Activated T-cell treated with anti-CD3 and anti-CD28 coated beads for 4 hours (primary cell): ENCODE measurements around the gene FAM209B.
"Not testable (repeated sequence)": the region's sequence is repeated elsewhere in the genome, so short reads cannot be mapped to it uniquely, and the experiment has no call there.

Experiments
- DNase-seq: peaks from one replicate; pipeline ENCODE4 v3.0.0-alpha.2; 2020

The FAM209B gene, protein sequence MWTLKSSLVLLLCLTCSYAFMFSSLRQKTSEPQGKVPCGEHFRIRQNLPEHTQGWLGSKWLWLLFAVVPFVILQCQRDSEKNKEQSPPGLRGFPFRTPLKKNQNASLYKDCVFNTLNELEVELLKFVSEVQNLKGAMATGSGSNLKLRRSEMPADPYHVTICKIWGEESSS

DNA sequence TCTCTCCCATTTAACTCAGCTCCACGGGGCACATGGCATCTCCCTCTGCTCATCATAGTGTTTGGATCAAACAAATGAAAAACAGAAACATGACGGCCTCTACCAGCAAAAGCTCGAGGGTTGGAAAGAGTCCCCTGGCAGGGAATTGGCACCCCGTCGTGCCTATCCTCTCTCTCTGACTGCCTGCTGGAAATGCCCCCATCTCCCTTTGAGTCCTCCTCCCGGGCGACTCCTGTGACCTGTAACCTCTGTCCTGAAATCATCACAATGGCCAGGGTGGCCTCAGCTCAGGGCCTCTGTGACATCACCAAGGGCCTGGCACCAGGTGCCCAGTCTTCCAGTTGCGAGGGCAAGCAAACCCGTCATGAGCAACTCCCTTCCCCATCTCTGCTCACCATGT lies at the start of gene FAM209B:
FAM209B (plus strand) TSS at position 301 of the 400 bp plus-strand sequence; CDS start at position 397, 96 bp downstream.
- DNase-seq, result not testable (repeated sequence)

DNA sequence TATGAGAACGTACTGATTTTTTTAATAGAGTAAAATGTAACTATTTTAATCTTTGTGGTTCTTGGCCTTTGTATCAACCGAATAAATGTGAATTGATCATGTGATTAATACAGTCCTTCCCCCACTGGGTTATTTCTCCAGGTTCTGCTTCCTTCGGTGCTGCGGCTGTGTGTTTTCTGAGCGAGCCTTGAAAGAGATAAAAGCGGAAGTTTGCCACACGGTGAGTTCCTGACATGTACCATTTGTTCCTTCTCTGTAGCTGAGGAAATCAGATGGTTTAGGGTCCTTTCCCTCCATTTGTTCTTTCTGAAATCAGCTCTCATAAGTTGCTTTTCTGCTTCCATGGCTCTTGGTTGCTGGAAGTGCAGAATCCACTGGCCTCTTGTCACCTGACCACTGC lies 49.1 kb upstream of the FAM209B start:
- no peak for DNase-seq

DNA sequence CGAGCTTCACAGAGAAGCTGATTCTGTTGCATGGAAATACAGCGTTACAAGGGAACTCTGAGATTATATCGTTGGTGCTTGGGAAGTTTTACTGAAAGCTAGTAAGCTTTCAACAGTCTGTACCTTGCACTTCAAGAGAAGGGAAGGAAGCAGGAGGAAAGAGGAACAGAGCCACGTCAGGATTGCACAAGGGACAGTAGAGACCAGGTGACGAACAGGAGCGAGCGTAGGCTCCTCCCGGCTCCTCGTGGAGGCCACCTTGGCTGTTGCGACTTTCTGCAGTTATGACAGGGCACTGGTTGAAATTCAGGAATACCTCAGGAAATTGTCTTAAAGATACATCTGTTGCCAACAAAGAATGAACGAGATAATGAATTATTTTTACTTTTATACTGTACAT lies 45.8 kb upstream of the FAM209B start:
- no peak for DNase-seq

DNA sequence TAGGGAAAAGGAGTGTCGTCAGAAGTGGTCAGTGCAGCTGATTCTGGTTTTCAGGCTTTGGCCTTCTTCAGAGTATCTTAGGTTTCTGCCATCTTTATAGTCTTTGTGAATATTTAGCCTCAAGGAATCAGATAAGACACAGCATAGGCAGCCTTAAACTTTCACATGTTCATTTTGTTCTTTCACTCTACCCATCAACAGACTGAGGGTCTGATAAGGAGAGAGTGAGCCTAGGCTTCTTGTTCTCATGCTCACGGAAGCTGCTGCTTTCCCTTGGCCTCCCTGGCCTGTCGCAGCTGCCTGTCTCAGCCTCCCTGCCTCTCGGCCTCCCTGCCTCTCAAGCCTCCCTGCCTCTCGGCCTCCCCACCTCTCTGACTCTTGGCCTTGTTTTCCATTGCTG lies 44.5 kb upstream of the FAM209B start:
- DNase-seq, result no peak

DNA sequence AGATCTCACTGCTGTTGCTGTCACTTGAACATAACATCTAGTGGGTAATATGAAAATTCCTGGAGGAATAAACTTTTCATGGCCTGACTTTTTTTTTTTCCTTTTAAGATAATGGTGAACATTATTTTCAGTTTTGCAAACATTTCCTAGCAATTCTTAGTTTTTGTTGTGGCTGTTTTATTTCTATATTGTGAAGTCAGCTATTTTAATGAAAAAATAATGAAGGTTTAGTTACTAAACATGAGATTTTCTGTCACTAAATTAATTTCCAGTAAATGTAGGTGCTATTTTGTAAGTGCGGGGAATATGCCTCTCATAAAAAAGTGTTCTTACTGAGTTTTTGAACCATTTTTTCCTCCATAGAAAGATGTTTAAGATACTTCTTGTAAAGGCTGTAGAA lies 31.9 kb upstream of the FAM209B start:
- DNase-seq, result no peak

DNA sequence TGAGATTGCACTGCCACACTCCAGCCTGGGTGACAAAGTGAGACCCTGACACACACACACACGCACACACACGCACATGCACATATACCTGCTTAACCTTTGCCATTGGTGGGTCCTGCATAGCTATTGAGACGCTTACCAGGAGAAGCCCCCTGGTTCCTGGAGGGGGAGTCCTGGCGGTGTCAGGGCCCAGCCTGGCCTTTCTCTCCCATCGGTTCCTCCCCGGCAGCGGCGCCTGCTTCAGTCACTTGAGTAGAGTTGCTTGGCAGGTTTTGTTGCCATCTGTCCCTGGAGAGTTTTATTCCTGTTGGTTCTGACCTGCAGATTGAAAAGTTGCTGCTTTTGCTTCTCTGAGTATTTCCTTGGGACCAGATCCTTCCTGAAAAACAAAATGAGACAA lies 29.1 kb upstream of the FAM209B start:
- DNase-seq, result no peak

DNA sequence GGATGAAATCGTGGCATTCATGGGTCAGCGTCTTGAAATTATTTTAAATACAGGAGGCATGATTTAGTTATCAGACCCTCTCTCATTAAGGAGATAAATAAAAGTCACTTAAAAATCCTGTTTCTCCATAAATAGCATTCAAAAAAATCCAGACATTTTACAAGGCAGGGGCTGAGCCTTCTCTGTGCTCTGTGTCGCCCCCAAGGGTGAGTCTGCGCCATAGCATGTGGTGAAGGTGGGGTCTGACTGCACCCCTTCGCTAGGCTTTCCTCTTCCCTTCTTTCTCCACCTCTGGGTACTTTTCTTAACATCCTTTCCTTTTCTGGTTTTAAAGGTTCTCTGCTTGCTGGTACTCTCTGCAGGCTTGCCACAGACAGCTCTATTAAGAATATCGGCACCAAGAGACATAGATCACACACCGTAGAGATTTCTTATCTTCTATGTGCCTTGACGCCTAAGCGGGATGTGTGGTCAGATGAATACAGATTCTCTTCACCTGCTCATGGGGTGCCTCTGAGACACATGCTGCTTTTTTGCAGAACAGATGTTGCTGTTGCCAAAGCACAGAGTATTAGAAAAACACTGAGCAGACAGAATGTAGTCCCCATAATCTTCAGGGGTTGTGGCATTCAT lies 28.6 kb upstream of the FAM209B start:
- DNase-seq, result no peak

DNA sequence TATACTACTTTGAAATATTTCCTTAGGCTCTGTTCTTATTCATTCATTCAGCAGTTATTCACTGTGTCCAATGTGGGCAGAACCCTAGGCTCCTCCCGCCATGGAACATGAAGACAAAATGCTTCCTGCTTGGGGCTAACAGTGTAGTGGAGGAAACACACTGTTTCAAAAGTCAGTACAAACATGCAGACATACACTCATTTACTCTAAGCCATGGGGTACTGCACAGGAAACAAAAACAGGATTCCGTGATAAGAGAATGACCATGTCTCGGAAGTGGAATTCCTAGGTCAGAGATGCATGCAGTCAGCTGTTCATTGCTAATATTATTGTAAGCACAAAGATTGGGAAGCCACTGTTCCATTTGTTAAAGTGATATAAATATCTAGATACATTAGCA lies 26.9 kb upstream of the FAM209B start:
- DNase-seq, result no peak

DNA sequence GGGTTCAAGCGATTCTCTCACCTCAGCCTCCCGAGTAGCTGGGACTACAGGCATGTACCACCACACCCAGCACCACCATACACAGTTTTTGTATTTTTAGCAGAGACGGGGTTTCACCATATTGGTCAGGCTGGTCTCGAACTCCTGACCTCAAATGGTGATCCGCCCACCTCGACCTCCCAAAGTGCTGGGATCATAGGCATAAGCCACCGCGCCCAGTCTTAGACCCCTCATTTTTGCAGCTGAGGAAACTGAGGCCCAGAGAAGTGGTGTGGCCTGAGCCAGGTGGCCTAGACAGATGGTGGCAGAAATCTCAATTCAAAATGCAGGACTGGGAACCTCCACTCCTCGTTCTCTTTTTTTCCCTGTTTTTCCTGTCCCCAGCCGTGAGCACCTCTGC lies 21.1 kb upstream of the FAM209B start:
- DNase-seq, result no peak

DNA sequence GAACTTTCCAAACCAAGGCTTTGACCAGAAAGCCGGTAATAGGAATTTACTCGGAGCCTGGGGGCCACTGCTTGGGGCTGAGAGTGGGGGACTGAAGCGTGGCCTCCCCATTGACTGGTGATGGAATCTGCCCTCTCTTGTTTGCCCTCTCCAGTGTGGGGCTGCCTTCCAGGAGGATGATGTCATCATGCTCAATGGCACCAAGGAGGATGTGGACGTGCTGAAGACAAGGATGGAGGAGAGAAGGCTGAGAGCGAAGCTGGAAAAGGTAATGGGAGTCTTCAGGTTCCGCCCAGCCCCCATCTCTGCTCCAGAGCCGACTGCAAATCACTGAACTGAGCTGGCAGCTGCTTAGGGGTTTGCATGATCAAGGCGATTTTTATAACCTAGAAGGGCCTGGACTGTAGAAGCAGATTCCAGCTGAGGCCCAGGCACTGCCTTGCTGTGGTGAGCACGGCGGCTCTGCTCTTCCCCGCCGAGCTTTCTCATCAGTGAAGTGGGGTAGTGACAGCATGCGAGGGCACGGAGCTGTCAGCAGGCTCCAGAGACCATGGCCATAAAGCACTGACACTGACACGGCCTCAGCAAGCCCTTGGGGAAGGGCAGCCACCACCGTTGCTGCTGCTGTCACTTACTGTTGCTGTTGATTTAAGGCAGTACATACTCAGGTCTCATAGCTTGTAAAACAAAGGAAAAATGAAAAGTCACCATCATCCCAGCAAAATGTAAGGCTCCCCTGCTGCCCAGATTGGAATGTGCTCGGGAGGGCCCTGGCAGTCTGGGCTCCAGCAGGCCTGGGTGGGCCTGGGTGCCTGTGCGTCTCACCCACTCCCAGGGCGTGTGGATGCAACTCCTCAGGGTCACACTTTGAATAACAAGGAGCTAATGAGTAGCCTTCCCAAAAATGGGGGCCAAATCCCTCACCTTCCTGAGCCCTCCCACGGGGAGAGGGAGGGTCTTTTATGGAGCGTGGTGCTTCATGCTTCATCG lies 19.6 kb upstream of the FAM209B start:
- no peak for DNase-seq

DNA sequence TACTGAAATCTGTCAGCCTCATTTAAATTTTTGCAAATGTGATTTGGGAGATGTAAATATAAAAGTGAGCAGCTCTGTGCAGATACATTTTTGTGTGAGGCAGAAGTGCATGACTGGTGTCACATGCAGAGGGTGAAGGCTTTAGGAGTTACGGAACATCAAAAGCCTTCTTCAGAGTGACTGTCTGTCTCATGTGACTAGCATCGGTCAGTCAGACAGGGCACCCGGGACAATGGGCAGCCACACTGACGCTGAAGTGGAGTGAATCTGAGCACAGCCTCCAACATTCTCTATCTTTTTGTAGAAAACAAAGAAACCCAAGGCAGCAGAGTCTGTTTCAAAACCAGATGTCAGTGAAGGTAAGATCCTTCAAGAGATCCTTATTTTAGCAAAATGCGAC lies 16.4 kb upstream of the FAM209B start:
- DNase-seq, result no peak

DNA sequence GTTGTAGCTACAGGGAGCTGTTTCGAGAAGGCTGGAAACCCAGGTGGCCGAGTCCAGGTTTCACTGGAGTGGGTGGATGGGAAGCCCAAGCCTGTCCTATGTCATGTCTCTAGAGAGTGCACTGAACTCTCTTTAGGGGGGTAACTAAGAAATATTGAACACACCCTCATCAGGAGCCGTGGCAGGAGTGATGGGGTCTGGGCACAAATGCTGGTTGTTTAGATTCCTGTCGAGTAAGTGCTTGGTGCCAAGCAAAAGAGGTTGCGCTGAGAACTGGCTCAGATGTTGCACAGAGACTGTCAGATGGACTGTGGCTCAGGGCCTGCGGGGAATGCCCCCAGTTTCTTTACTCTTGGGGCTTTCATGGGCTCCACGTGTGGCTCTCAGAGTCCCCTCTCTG lies 15.8 kb upstream of the FAM209B start:
- no peak for DNase-seq

DNA sequence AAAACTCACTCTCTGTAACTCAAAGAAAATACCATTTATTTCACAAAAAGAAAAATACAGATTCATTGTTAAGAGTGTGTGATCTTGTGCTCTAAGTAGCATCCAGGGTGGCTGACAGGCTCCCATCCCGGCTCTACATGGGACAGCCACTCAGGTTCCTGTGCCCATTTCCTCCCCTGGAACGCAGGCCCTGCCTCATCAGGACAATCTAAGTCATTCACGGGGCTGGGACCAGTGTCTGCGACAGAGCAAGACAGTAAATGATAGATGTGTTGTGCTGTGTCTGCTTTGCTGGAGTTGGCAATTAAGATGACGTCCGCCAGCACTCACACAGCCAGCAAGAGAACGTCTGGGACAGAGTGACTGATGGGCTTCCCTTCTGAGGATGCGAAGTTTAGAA lies 15.4 kb upstream of the FAM209B start:
- DNase-seq, result no peak

DNA sequence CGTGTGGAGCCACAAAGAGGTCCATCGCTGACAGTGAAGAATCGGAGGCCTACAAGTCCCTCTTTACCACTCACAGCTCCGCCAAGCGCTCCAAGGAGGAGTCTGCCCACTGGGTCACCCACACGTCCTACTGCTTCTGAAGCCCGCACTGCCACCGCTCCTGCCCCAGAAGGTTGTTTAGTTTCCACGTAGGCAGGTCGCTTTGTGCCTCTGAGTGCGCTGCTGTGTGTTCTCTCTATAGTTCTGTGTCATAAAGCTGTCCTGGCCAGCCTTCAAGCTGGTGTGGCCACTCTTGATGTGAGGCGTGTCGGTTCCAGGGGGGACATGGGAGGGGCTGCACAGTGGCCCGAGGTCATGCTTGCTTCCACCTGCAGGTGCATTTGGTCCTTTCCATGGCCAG lies 14.9 kb upstream of the FAM209B start:
- DNase-seq, result no peak

DNA sequence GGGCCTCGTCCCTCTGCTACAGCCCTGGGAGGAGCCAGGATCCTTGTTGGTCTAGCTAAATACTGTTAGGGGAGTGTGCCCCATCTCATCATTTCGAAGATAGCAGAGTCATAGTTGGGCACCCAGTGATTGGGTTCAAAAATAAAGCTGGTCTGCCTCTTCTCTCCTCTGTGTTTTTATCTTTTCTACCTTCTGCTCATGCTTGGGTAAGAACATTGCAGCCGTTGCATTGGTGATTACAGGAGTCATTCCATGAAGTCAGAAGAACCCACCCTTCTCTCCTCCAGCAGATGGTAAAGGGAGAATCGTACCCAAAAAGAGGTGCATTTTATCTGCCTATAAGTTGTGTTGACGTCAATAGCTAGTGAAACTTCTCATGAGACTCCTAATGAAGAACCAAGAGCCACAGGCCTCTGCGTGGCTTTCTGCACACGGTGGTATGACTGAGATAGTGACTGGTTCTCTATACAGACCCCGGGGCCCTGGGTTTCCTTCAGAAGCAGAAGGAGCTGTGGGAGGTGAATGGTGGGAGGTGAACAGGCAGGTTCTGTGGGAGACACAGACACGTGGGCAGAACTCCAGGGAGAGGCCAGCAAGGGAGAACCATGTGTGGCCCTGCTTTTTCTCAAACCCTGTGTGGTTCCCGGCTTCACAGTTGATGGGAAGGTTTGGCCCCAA lies 14.2 kb upstream of the FAM209B start:
- no peak for DNase-seq

DNA sequence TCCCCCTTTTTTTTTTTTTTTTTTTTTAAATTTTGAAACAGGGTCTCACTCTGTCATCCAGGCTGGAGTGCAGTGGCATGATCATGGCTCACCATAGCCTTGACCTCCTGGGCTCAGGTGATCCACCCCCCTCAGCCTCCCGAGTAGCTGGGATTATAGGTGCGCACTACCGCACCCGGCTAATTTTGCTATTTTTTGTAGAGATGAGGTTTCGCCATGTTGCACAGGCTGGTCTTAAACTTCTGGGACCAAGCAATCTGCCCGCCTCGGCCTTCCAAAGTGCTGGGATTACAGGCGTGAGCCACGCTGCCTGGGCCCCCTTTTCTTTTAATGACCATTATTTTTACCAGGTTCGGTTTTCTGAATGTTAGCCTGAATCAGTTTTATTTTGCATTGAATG lies 13.5 kb upstream of the FAM209B start:
- DNase-seq, result no peak

DNA sequence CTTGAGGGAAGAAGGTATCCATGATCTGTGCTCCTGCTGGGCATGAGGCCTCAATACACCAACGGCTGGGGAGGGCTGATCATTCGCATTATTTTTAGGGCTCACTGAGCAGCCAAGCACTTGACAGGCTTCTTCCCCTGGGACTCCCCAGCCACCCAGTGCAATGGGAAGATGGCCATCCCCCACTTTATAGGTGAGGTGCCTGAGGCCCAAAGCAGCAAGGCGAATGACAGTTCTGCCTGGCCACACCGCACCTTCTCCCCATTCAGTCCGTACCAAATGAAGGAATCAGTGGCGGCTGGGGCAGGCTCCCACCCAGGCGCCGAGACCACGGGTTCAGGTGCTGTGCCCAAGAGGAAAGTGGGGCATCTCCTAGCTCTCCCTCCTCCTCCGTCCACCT lies 12.9 kb upstream of the FAM209B start:
- DNase-seq, result no peak

DNA sequence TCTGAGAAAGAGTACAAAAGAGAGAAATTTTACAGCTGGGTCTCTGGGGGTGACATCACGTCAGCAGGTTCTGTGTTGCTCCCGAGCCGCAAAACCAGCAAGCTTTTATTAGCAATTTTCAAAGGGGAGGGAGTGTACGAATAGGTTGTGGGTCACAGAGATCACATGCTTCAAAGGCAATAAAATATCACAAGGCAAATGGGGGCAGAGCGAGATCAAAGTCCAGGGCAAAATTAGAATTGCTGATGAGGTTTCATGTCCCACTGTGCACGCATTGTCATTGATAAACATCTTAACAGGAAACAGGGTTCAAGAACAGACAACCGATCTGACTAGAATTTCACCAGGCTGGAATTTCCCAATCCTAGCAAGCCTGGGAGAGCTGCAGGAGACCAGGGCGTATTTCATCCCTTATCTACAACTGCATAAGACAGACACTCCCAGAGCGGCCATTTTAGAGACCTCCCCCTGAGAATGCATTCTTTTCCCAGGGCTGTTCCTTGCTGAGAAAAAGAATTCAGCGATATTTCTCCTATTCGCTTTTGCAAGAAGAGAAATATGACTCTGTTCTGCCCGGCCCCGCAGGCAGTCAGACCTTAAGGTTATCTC lies 12.2 kb upstream of the FAM209B start:
- not testable (repeated sequence) for DNase-seq

DNA sequence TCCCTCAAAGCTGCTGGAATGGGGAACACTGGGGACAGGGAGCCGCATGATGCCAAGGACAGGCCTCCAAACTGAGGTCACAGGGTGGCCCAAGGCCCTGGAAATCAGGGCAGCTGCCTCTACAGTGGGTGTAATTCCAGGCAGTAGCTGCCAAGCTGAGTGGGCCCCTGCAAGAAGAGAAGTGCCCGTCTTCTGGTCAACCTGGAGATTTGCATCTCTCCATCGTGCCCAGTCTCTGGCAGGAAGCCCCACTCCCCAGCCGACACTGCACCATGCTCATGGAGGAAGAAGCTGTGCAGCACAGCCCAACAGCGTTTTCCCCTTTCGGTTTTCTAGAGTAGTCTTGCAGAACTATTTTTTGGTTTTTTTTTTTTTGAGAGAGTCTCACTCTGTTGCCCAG lies 10.7 kb upstream of the FAM209B start:
- no peak for DNase-seq

DNA sequence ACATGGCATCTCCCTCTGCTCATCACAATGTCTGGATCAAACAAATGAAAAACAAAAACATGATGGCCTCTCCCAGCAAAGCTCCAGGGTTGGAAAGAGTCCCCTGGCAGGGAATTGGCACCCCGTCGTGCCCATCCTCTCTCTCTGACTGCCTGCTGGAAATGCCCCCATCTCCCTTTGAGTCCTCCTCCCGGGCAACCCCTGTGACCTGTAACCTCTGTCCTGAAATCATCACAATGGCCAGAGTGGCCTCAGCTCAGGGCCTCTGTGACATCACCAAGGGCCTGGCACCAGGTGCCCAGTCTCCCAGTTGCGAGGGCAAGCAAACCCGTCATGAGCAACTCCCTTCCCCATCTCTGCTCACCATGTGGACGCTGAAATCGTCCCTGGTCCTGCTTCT lies 8.6 kb upstream of the FAM209B start, which contains the start of gene FAM209A:
FAM209A (plus strand) TSS at position 301 of the 400 bp plus-strand sequence; CDS start at position 366, 65 bp downstream.
- DNase-seq, result not testable (repeated sequence)

DNA sequence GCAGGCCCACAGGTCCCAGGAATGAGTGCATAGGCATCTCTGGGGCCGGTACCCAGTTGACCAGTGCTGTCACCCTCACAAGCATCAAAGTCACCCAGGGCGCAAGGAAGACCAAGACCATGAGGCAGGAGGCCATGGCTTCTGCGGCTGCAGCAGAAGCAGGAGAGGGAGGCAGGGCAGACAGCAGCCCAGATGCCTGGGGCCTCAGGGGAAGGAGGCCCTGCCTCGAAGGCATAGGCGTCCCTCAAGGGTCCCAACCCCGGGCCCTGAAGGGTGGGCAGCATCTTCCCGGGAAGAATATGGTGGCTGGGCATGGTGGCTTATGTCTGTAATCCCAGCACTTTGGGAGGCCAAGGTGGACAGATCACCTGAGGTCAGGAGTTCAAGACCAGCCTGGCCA lies 5.5 kb upstream of the FAM209B start:
- no peak for DNase-seq

DNA sequence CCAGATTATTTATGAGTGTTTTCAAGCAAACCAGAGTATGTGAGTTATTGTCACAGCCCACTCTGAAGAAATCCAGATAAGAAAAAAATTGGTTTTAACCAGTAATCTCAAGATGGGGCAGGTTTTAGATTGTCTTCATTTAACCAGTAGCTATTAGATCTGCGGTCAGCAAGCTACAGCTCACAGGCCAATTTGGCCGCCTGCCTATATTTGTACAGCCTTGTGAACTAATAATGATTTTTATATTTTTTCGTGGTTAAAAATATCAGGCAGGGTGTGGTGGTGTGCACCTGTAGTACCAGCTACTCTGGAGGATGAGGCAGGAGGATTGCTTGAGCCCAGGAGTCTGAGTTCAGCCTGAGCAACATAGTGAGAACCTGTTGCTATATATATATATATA lies 5.0 kb downstream of the FAM209B start:
- DNase-seq, result no peak

DNA sequence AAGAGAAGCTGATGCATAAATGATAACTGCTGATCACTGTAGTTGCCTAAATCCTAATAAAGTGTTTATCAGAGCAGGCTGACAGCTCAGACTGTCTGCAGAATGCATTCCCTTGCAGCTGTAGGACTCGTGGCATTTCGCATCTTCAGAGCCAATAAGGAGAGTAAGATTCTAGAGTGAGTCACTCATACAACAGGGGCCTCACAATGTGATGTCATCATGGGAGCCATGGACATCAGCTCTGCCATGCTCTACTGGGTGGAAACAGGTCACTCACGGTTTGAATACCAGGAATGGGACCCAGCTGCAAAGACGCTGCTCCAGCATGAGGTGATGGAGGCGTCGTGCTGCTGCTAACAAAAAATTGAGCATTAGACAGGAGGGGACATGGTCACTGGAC lies 7.4 kb downstream of the FAM209B start:
- no peak for DNase-seq
